Mucosa of gallbladder (tissue), 1 donor: ENCODE measurements around the gene GALNTL6. TPM values are rescaled to one million over a fixed set of nuclear protein-coding genes. Genes with fewer than 3 reads are reported as not detected.
"Not testable (repeated sequence)": the region's sequence is repeated elsewhere in the genome, so short reads cannot be mapped to it uniquely, and the experiment has no call there.

ENCODE experiments used
- DNase-seq: peaks from one replicate; pipeline ENCODE4 v3.0.0-alpha.2; 2020; ENCODE audit warnings: low spot score
- total RNA-seq: library from RNA; stranded (reverse); gene quantifications from one replicate; pipeline ENCODE4 v1.2.1, GENCODE V29; 2021
- donor health status: DM: no; HTN: no; CAD: no.

The GALNTL6 gene
- total RNA-seq, 1 donor from 2014 or later, result 0.75 TPM

- DNase-seq, result peak; percentile 42
These were observed 1200.2 kb downstream of the GALNTL6 start for GRCh38 chr4:173013232-173013930.

- DNase-seq, result no peak
These were observed 1200.9 kb downstream of the GALNTL6 start for GRCh38 chr4:173014113-173014558.

GRCh38 chr4:173014836-173015235 is 1201.6 kb downstream of the GALNTL6 start:
- no peak for DNase-seq

- DNase-seq, result no peak
These were observed 1204.6 kb downstream of the GALNTL6 start for GRCh38 chr4:173017802-173018201.

- DNase-seq, result no peak
These were observed 1205.2 kb downstream of the GALNTL6 start for GRCh38 chr4:173018446-173018845.

- DNase-seq, result no peak
These were observed 1206.5 kb downstream of the GALNTL6 start for GRCh38 chr4:173019664-173020063.

- DNase-seq, result not testable (repeated sequence)
These were observed 1208.8 kb downstream of the GALNTL6 start for GRCh38 chr4:173021746-173022573.

GRCh38 chr4:173024203-173024602 is 1211.0 kb downstream of the GALNTL6 start:
- DNase-seq, result no peak

- DNase-seq, result peak; percentile 67
These were observed 1211.9 kb downstream of the GALNTL6 start for GRCh38 chr4:173025131-173025530.

- no peak for DNase-seq
These were observed 1224.0 kb downstream of the GALNTL6 start for GRCh38 chr4:173037242-173037641.

GRCh38 chr4:173038192-173038896 is 1225.1 kb downstream of the GALNTL6 start:
- no peak for DNase-seq

GRCh38 chr4:173039617-173040577 is 1226.7 kb downstream of the GALNTL6 start:
- peak; percentile 42 for DNase-seq

GRCh38 chr4:173041482-173041881 is 1228.3 kb downstream of the GALNTL6 start:
- DNase-seq, result no peak

- DNase-seq, result not testable (repeated sequence)
These were observed 1228.9 kb downstream of the GALNTL6 start for GRCh38 chr4:173042139-173042538.

- no peak for DNase-seq
These were observed 1231.1 kb downstream of the GALNTL6 start for GRCh38 chr4:173044340-173044739.

GRCh38 chr4:173045571-173045970 is 1232.4 kb downstream of the GALNTL6 start:
- no peak for DNase-seq

GRCh38 chr4:173046144-173046543 is 1232.9 kb downstream of the GALNTL6 start:
- DNase-seq, result no peak

GRCh38 chr4:173046818-173047217 is 1233.6 kb downstream of the GALNTL6 start:
- DNase-seq, result no peak

- DNase-seq, result no peak
These were observed 1238.0 kb downstream of the GALNTL6 start for GRCh38 chr4:173051232-173051631.

GRCh38 chr4:173051716-173052115 is 1238.5 kb downstream of the GALNTL6 start:
- no peak for DNase-seq

- no peak for DNase-seq
These were observed 1239.2 kb downstream of the GALNTL6 start for GRCh38 chr4:173052439-173052838.
